H1 (cell line): ENCODE measurements around the gene TPT1.

ENCODE experiments used
- CTCF ChIP-seq, 3 experiments: IDR thresholded peaks; 1 replicate in 2 of 3; 2 replicates in 1 of 3; pipeline versions ENCODE4 v1.5.1 to v1.6.1; 2011; ENCODE audit warnings: low read length in 3 of 3, mild to moderate bottlenecking in 3 of 3, inconsistent platforms in 2 of 3, low read depth in 1 of 3, moderate library complexity in 1 of 3; ENCODE audit not compliant: insufficient read depth in 1 of 3; ENCODE audit errors: control extremely low read depth in 1 of 3
- POLR2A ChIP-seq, 2 experiments: IDR thresholded peaks; 1 replicate in 1 of 2; 2 replicates in 1 of 2; pipeline ENCODE4 v1.6.1; 2011; ENCODE audit warnings: low read depth in 2 of 2, low read length in 2 of 2, mild to moderate bottlenecking in 2 of 2; ENCODE audit errors: control extremely low read depth in 1 of 2
- RNF2 ChIP-seq: fragments of 200-900, 300-1000 bp; sonication (generic); IDR thresholded peaks from 2 replicates; pipeline ENCODE4 v1.7.1; 2016; ENCODE audit warnings: borderline replicate concordance, low read depth, mild to moderate bottlenecking, antibody characterized with exemption, low read length; ENCODE audit not compliant: poor library complexity, severe bottlenecking; ENCODE audit errors: missing control alignments

- TF ChIP-seq CTCF (IDR thresholded peaks at IDR 0.05; ENCODE audit: control extremely low read depth in 1 of 3, insufficient read depth in 1 of 3, low read depth in 1 of 3, low read length in 3 of 3) (no peak), POLR2A (IDR thresholded peaks at IDR 0.05; ENCODE audit: control extremely low read depth in 1 of 2, low read depth in 2 of 2, low read length in 2 of 2) (no peak), RNF2 (no peak)
Measured at GRCh38 chr13:45381196-45381595, 40.2 kb upstream of the TPT1 start.
